NK-92 (cell line): ENCODE measurements around the gene RAB31.
"Not testable (repeated sequence)": the region's sequence is repeated elsewhere in the genome, so short reads cannot be mapped to it uniquely, and the experiment has no call there.

Experiments
- DNase-seq: peaks from one replicate; lab custom pipeline; 2025; ENCODE audit not compliant: unreplicated experiment; lab: John Stamatoyannopoulos, UW

Gene RAB31

GRCh38 chr18:9878783-9879242 lies 170.7 kb downstream of the RAB31 start:
- DNase-seq: no peak

GRCh38 chr18:9884090-9884489 lies 176.0 kb downstream of the RAB31 start:
- no peak for DNase-seq

GRCh38 chr18:9884532-9885140 lies 176.5 kb downstream of the RAB31 start:
- no peak for DNase-seq

- DNase-seq: no peak
These were observed 177.3 kb downstream of the RAB31 start, which contains the start of gene TXNDC2 for GRCh38 chr18:9885170-9886004. TXNDC2 (plus strand) TSS chr18:9885973; CDS start chr18:9886681, 708 bp downstream.

GRCh38 chr18:9886005-9886348 lies 177.9 kb downstream of the RAB31 start:
- DNase-seq: no peak

GRCh38 chr18:9887992-9888391 lies 179.9 kb downstream of the RAB31 start:
- no peak for DNase-seq

GRCh38 chr18:9890196-9890595 lies 182.1 kb downstream of the RAB31 start:
- DNase-seq: no peak

- no peak for DNase-seq
These were observed 182.9 kb downstream of the RAB31 start for GRCh38 chr18:9890957-9891356.

- not testable (repeated sequence) for DNase-seq
These were observed 183.4 kb downstream of the RAB31 start for GRCh38 chr18:9891515-9891914.

GRCh38 chr18:9894454-9895068 lies 186.5 kb downstream of the RAB31 start:
- DNase-seq: no peak

- no peak for DNase-seq
These were observed 189.0 kb downstream of the RAB31 start for GRCh38 chr18:9897129-9897528.

GRCh38 chr18:9897787-9898291 lies 189.7 kb downstream of the RAB31 start:
- not testable (repeated sequence) for DNase-seq

GRCh38 chr18:9898792-9899549 lies 190.9 kb downstream of the RAB31 start:
- DNase-seq: no peak

GRCh38 chr18:9899550-9899930 lies 191.4 kb downstream of the RAB31 start:
- not testable (repeated sequence) for DNase-seq

- no peak for DNase-seq
These were observed 192.6 kb downstream of the RAB31 start for GRCh38 chr18:9900699-9901098.

- DNase-seq: no peak
These were observed 193.3 kb downstream of the RAB31 start for GRCh38 chr18:9901377-9901776.

GRCh38 chr18:9902264-9902663 lies 194.2 kb downstream of the RAB31 start:
- DNase-seq: not testable (repeated sequence)

GRCh38 chr18:9902832-9903231 lies 194.7 kb downstream of the RAB31 start:
- DNase-seq: no peak

- DNase-seq: no peak
These were observed 197.4 kb downstream of the RAB31 start for GRCh38 chr18:9905401-9905922.

- no peak for DNase-seq
These were observed 198.4 kb downstream of the RAB31 start for GRCh38 chr18:9906481-9906880.

GRCh38 chr18:9907867-9908266 lies 199.8 kb downstream of the RAB31 start:
- DNase-seq: no peak
